GM21447 (cell line): ENCODE results near the gene DHRS7B.
"Not testable (repeated sequence)": the region's sequence is repeated elsewhere in the genome, so short reads cannot be mapped to it uniquely, and the experiment has no call there.

Source experiments
- ATAC-seq: cut with Tn5 transposase; IDR thresholded peaks from one replicate; pipeline ENCODE4 v1.9.1; 2021; ENCODE audit not compliant: unreplicated experiment

The DHRS7B gene

DNA sequence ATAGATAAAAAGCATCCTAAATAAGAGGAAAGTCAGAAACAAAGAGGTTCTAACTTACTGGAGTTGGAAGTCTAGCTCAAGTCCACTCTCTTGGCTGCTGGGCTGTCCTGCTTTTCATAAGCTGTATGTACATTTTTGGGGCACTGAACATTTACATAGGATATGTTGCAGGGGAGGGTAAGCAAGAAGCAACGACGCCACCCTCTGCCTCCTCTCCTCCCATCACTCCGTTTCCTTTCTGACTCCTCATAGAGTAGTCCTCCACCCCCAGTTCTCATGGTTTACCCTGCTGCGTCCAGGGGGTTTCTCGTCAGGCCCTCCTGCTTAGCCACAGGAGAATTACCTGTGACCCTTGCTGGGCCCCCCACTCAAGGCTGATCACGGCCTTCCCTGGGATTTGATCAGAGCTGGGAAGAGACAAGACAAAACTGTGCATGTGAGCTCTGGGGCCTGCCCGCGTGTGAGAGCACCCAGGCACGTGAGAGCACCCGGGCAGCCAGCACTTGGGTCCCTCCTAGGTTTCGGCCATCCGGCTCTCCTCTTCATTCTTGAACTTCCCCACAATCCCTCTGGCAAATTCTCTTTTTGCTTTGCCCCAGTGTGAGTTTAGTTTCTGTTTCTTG, 50.1 kb downstream of the DHRS7B start:
- ATAC-seq: no peak

DNA sequence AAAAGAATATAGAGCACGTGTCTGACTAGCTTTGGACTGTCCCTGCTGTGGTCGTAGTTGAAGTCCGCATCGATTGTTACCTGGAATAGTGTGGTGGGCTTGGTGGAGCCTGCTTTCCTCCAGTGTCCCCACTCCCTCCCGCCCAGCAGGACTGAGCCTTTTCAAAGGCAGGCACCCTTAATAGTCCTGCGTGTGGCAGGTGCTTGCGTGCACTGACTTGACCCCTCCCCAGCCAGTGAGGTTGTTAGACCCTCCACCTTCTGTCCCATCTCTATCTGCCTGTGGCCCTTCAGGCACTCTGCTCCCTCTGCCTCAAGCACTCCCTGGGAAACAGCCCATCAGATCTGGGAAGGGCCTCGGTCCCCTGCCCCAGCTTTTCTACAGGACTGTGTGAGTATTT, 50.6 kb downstream of the DHRS7B start:
- no peak for ATAC-seq

DNA sequence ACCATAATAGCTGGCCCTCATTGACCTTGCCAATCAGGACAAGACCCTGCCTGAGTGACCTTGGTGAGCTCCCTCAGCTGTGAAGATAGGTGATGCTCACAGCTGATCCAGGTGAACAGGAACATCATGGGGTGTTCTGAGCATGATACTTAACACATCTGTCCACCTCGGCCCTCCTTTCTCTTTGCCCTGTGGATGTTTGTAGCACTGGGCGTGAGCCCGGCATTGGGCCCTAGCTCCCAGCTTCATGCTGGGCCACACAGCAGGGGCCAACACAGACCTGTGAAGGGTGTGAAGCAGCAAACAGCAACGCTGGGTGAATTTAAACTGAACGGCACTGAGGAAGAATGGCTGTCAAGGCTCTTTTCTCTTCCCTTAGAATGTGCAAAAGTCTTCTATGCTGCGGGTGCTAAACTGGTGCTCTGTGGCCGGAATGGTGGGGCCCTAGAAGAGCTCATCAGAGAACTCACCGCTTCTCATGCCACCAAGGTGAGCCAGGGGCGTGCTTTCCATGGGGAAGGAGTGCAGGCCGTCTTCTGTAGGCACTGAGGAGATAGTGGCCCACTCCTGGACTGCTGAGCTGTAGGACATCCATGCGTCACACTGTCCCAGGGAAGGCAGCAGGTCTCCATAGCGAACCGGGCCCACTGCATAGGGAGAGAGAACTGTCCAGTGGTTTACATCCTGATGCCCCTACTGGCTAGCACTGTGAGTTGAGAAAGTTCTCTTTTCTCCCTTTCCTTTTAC, 51.3 kb downstream of the DHRS7B start:
- no peak for ATAC-seq

DNA sequence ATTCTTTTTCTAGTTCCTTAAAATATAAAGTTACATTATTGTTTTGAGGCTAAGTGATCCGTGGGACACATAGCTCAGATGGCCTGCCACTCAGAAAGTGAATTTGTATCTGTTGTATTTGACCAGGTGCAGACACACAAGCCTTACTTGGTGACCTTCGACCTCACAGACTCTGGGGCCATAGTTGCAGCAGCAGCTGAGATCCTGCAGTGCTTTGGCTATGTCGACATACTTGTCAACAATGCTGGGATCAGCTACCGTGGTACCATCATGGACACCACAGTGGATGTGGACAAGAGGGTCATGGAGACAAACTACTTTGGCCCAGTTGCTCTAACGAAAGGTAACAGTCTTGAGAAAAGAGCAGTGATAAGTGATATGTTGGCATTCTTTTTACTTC, 56.7 kb downstream of the DHRS7B start:
- no peak for ATAC-seq

DNA sequence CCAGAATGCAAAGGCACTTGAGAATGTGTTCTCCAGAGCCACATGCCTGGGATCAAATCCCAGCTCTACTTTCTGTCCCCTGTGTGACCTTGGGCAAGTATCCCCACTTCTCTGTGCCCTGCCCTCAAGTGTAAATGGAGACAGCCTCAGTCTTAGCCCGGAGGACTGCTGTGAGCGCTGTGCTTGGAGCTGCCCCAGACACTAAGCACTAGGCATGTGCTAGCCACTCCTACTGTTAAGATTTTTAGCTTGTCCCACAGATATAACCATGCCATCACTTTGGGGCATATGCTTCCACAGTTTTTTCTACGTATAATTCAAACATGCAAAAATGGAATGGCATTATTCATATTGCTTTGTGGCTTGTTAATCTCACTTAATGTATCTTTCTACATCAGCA, 57.8 kb downstream of the DHRS7B start:
- ATAC-seq: no peak

DNA sequence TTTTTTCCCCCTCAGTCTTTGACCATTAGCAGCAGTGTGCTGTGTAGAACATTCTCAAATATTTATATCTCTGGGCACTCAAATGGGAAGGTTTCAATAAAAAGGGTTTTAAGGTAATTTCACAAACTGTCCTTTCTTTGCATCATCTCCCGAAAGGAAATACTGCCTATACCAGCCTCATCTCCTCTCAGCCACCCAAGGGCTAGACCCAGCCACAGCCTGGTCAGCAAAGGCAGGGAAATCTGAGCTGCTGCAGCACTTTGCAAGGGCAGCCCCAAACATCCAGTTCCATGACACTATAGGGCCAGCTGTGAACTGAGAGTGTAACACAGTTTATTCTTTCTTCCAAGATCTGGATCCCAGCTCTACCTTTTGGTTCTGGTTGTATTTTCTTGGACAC, 58.3 kb downstream of the DHRS7B start:
- ATAC-seq: no peak

DNA sequence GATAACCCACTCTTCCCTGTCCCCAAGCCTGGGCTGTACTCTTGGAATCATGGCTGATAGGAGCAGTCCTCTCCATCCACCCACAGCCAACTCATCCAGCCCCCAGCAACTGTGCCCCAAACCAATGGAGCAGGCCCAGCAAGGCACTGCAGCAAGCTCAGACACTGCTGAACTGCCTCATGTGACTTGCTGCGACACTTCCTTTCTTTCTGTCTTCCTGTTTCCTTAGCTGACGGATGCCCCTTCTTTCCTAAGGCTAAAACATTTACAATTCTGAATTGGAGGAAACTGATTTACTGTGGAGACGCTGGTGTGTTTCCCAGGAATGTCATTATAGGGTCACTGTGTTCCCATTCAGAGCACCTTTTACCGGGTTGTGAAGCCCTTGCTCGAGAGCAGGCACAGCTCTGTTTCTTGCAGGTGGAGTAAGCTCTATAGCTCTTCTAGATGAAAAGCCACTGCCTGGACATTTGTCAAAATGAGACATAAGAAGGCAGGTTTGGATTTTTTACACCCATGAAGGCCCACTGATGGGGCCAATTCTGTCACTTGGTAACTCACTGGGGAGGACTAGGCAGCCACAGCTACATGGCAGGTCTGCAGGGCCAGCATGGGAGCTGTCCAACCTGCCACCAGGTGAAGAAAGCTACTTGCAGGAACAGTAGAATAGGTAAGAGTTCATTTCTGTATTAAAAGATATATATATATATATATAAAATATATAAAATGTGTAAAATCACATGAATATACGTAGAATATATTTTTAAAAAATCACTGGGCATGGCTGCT, 59.8 kb downstream of the DHRS7B start:
- no peak for ATAC-seq

DNA sequence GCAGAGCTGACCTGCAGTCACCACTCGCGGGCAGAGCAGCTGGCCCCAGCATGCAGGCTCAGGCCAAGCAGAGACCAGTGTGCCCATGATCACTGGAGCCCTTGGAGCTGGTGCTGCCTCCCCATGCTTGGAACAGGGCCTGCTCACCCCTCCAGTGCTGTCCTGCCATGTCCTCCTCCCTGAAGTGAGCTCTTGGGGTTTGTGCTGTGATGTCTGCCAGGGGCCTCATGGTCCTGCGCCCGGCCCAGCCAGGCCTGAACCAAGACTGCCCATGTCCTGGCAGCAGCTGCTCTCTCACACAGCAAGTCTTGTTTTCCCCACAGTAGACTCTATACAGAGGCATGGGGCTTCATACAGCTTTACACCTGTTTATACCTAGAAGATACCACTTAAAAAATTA, 62.6 kb downstream of the DHRS7B start:
- ATAC-seq: no peak

DNA sequence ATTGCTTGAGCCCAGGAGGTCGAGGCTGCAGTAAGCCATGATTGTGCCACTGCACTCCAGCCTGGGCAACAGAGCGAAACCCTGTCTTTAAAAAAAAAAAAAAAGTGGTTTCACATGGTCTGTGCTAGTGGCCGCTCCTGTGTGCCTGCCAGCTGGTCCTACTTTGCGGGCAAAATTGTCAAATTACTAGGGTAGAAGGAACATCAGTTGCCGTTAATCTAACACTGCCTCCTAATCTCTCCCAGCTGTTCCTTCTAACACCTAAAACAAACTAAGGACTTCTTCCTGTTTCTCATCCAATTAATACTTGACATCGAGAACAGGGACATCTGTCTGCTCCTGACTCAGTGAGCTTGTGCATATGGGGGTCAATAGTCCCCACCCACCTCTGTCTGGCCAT, 63.3 kb downstream of the DHRS7B start:
- no peak for ATAC-seq

DNA sequence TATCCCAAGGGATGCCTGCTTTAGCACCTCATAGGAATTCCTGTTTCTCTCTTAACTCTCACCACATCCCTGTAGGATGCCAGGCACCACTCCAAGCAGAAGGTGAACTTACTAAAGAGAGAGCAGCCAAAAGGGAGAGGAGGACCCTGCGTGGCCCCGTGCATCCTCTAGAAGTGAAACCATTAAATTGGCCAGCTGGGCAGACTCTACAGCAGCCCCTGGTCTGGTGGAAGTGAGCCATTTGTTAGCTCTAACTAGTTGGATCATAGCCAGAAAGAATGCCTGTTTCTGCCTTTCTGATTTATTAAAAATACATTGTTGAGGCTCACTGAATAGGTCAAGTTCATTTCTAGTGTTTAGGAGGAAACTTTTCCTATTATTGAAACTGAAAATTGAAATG, 64.9 kb downstream of the DHRS7B start:
- ATAC-seq: no peak

DNA sequence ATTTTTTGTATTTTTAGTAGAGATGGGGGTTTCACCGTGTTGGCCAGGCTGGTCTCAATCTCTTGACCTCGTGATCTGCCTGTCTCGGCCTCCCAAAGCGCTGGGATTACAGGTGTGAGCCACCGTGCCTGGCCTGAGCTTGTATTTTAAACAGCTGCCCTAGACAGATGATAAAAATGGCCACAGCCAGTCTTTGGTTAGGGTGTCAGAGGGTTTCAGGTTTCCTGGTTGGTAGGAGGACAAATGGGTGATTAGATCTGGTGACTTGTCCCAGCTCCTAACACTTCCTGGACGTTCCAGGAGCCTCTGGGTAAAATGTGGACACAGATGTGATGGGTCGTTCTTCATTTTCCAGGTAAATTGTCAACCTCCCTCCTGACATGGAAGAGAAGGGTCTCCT, 65.7 kb downstream of the DHRS7B start:
- not testable (repeated sequence) for ATAC-seq

DNA sequence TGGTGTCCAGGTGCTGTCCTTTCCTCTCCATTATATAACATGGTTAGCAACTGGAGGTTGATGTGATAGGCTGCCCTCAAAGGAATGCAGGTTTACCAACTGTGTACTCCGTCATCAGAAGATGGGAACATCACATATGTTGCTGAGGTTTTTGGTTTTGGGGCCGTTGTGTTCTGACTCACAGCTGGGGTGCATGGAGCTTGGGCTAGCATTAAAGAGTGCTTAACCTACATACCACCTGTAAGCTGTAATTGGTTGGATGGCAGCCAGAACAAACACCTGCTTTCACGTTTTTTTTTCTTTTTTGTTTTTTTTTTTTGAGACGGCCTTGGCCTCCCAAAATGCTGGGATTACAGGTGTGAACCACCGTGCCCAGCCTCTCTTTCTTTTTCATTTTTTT, 66.3 kb downstream of the DHRS7B start:
- no peak for ATAC-seq

DNA sequence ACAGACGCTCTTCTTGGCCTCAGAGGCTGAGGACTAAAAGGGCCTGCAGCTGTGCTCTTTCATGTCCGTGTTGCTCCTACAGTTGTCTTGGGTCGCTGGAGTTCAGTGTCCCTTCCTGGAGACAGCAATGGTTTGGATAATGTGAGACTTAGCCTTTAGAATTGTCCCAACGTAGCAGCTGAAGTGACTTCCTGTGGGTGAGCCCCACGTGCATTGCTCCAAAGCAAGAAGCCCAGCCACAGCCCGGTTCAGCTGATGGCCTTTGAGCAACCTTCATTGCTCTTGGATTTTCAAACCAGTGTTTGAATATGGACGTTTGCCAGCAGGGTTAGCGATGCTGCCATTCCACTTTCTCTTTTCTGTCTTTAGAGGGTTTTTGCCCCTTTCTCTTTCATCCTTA, 67.5 kb downstream of the DHRS7B start:
- ATAC-seq: no peak

DNA sequence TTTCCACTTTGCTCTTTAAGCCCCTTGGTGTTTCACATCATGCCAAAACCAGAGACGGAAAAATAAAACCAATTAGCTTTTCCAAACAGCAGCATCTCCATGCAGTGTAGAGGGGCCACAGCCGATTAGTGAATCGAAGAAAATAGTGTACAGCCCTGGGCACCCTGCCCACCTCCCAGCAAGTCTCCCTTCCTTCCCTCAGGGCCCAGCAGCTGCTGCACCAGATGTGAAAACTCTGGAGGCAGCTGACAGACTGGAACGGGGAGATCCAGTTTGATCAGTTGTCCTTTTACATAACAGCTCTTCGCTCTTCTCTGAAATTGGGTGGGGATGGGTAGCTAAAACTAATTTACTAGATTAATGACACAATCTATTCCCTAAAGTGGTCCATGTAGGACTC, 67.9 kb downstream of the DHRS7B start:
- ATAC-seq: no peak

DNA sequence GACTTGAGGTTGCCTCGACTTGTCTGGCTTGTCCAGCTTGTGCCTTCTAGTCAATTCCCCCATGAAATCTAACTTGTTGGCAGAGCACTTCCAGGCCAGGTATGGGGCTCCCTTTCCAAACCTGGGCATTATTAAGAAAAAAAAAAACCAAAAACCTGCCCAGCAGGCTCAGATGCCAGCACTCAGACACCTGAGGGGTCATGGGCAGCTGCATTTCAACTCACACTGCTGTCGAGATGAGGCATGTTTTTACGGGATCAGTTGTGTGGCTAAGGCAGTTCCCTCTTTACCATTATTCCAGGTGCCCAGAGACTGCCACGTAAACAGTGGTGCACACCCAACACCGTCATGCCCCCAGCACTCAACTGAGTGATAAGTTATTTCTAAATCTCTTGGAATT, 69.4 kb downstream of the DHRS7B start:
- no peak for ATAC-seq

DNA sequence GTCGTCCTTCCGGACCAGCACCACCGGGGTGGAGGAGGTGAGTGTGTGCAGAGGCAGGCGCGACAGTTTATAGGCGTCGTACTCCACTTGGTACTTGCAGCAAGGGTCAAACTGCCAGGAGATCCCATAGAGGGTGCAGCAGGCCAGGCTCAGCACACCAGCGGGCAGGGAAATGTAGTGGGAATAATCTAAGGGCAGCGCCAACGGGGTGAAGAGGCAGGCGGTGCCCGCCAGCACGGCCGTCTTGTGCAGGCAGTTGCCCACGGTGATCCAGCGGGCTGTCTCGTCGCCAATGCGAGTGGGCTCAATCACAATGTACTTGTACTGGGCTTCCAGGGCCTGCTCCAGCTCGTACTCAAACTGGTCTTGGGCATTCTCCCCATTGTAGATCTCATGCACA, 71.6 kb downstream of the DHRS7B start:
- no peak for ATAC-seq

DNA sequence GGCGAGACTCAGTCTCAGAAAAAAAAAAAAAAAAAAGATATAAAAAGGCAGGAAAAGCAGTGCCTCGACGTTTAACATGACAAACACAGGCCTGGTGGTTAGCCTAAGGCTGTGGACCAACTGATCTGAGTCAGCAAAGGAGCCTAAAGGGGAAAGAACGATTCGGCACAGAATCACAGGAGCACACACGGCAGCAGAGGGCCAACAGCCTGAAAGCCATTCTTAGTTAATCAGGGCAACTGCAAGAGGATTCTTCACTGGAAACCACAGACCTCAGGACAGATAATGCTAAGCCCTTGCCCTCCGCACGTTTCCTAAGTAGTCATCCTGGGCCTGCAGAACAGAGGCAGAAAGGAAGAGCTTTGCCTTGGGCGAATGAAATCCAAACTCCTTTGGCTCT, 72.5 kb downstream of the DHRS7B start:
- ATAC-seq: no peak

DNA sequence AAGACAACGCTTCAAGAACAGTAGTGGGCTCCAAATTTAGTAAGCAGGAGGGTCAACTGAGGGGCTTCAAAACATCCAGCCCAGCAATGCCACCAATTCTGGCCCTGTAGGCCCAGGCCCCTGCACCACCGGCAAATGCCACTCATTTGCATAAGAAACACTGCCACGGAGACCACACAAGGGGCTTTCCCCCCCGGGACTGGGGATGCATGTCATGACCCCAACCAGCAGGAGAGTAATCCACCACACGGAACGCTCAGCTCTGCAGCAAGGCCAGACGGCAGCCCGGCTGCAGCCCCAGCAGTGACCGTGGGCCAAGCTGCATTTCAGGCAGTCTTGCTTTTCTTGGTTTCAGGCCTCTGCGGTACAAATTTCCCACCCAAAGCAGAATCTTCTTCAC, 73.1 kb downstream of the DHRS7B start:
- no peak for ATAC-seq

DNA sequence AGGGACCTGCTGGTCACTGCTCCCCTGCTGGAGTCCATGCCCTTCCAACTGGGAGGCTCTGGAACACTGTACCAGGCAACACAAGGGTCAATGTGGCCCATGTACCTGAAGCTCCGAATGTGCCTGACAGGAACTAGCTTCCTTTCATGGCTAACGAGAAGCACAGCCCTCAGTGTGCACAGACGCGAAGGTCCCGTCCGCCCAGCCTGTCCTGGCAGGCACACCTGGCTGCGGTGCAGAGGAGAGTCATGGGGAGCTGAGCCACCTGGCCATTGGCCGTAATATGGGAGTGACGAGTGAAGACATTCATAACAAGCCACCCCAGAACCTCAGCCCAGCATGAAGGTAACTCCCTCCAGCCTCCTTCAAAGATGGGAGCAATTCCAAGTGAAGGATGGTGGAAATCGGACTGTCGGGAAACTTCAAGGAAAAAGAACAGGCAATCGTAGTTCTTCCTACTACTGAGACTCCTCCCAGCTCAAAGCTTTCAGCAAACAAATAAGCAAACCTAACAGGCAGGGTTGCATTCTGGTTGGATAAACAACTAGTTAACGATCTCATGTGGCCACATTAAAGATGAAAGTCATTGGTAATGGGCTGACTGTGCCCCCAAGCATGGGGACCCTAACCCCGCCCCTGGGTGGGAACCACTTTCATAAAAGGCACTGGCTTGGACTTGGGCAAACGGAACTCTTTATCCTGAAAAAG, 74.0 kb downstream of the DHRS7B start:
- ATAC-seq: no peak

DNA sequence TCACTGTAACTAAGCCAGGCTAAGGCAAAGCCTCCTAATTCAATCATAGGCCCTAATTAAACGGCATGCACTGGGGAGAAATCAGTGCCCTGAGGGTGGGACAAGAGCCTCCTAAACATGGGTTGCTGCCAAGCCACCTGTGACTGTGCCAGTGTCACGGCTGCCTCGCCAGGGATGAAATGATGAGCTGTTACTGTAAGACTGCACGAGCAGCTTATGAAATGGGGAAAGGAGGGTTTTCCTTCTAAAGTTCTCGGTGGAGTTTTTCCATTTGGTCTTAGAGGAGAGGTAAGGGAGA, 74.5 kb downstream of the DHRS7B start:
- no peak for ATAC-seq

DNA sequence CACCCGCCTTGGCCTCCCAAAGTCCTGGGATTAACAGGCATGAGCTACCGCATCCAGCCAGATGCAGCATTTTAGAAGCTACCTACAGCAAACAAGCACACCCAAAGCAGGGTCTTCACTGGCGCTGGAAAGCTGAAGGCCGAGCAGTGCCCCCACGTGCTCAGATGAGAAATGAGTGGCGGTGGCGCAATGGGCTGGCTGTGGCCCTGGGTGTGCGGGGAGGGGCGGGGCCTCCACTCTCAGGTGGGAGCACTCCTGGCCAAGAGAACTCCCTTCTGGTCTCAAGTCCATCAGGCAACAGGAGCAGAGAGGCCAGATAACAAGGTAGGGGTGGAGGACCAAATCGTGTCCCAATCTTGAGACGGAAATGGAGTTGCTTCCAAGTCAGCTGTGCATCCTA, 75.1 kb downstream of the DHRS7B start:
- ATAC-seq: no peak

DNA sequence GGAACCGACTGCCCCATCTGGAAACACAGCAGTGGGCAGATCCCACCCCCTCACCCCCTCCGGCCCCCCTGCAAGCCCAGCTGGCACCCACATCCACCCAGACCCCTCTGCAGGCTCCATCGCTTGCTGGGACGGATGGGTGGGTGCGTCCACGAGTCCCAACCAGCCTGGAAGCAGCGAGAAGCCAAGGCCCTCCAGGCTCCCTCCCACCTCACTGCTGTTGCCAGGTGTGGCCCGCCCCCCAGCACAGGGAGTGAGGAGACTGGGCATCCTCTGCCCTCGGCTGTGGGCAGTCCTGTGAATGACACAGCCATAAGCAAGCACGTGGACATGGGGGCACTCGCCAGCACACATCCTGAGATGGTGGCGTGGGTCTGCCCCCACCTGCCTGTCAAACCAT, 75.7 kb downstream of the DHRS7B start:
- ATAC-seq: no peak
